Neural progenitor cell (in vitro differentiated cells): ENCODE measurements around the gene PPP2R2B.

Source experiments
- EZH2 ChIP-seq: fragments of 200-600 bp; sonication (generic); IDR thresholded peaks from 2 replicates; pipeline ENCODE4 v1.6.1; 2017; ENCODE audit warnings: antibody characterized with exemption, mild to moderate bottlenecking, moderate library complexity
- EZH2phosphoT487 ChIP-seq: fragments of 200-600 bp; sonication (generic); IDR thresholded peaks from 2 replicates; pipeline ENCODE4 v1.6.1; 2017; ENCODE audit warnings: antibody characterized with exemption
- TF ChIP-seq, protein P1 (sequence below): fragments of 200-600 bp; sonication (generic); IDR thresholded peaks from 2 replicates; pipeline ENCODE4 v1.5.1; 2017; ENCODE audit warnings: antibody characterized with exemption, mild to moderate bottlenecking

GRCh38 chr5:146707316-146707715, 171.2 kb downstream of the PPP2R2B start:
- TF ChIP-seq, protein P1, sequence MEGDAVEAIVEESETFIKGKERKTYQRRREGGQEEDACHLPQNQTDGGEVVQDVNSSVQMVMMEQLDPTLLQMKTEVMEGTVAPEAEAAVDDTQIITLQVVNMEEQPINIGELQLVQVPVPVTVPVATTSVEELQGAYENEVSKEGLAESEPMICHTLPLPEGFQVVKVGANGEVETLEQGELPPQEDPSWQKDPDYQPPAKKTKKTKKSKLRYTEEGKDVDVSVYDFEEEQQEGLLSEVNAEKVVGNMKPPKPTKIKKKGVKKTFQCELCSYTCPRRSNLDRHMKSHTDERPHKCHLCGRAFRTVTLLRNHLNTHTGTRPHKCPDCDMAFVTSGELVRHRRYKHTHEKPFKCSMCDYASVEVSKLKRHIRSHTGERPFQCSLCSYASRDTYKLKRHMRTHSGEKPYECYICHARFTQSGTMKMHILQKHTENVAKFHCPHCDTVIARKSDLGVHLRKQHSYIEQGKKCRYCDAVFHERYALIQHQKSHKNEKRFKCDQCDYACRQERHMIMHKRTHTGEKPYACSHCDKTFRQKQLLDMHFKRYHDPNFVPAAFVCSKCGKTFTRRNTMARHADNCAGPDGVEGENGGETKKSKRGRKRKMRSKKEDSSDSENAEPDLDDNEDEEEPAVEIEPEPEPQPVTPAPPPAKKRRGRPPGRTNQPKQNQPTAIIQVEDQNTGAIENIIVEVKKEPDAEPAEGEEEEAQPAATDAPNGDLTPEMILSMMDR: no peak
- no peak for TF ChIP-seq EZH2
- no peak for TF ChIP-seq EZH2phosphoT487
